PFSK-1 (cell line): ENCODE data around the gene IRF2BPL.

Experiments
- FOXP2 ChIP-seq: optimal IDR thresholded peaks from 2 replicates; pipeline ENCODE3; 2011; ENCODE audit warnings: borderline replicate concordance, control low read depth, inconsistent platforms; ENCODE audit not compliant: insufficient read depth; ENCODE audit errors: extremely low read length, extremely low read depth
- POLR2AphosphoS5 ChIP-seq: IDR thresholded peaks from 2 replicates; pipeline ENCODE4 v1.6.1; 2012; ENCODE audit warnings: low read depth, mild to moderate bottlenecking, control low read depth, low read length, moderate library complexity
- SIN3A ChIP-seq: IDR thresholded peaks from 2 replicates; pipeline ENCODE4 v1.6.1; 2012; ENCODE audit warnings: mild to moderate bottlenecking, low read length, moderate library complexity, borderline replicate concordance; ENCODE audit not compliant: insufficient read depth
- TAF1 ChIP-seq: IDR thresholded peaks from 2 replicates; pipeline ENCODE4 v1.6.1; 2012; ENCODE audit warnings: low read length, control low read depth, borderline replicate concordance; ENCODE audit not compliant: insufficient read depth
- TF ChIP-seq, protein P1 (sequence below), 2 experiments: IDR thresholded peaks; 2 replicates each; pipeline versions ENCODE4 v1.6.1 to v1.8.0; 2011 to 2012; ENCODE audit warnings: low read depth in 2 of 2, low read length in 2 of 2, control low read depth in 1 of 2, inconsistent platforms in 1 of 2, mild to moderate bottlenecking in 1 of 2, moderate library complexity in 1 of 2; ENCODE audit not compliant: insufficient read depth in 1 of 2

The IRF2BPL gene

DNA sequence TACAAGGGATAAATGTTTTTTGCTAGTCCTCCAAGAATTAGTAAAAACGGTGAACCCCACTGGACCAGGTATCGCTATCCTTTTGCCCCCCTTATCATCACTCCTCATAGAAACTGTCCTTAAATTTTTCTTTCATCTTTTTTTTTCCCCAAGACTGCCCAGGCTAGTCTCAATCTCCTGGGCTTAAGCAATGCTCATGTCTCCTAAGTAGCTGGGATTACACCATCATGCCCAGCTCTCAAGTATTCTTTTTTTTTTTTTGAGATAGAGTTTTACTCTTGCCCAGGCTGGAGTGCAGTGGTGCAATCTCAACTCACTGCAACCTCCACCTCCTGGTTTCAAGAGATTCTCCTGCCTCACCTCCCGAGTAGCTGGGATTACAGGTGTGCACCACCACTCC is 9.7 kb downstream of the IRF2BPL start:
- TF ChIP-seq FOXP2, result no peak
- TF ChIP-seq SIN3A, result no peak
- no peak for TF ChIP-seq TAF1
- no peak for TF ChIP-seq POLR2AphosphoS5
- TF ChIP-seq, protein P1, sequence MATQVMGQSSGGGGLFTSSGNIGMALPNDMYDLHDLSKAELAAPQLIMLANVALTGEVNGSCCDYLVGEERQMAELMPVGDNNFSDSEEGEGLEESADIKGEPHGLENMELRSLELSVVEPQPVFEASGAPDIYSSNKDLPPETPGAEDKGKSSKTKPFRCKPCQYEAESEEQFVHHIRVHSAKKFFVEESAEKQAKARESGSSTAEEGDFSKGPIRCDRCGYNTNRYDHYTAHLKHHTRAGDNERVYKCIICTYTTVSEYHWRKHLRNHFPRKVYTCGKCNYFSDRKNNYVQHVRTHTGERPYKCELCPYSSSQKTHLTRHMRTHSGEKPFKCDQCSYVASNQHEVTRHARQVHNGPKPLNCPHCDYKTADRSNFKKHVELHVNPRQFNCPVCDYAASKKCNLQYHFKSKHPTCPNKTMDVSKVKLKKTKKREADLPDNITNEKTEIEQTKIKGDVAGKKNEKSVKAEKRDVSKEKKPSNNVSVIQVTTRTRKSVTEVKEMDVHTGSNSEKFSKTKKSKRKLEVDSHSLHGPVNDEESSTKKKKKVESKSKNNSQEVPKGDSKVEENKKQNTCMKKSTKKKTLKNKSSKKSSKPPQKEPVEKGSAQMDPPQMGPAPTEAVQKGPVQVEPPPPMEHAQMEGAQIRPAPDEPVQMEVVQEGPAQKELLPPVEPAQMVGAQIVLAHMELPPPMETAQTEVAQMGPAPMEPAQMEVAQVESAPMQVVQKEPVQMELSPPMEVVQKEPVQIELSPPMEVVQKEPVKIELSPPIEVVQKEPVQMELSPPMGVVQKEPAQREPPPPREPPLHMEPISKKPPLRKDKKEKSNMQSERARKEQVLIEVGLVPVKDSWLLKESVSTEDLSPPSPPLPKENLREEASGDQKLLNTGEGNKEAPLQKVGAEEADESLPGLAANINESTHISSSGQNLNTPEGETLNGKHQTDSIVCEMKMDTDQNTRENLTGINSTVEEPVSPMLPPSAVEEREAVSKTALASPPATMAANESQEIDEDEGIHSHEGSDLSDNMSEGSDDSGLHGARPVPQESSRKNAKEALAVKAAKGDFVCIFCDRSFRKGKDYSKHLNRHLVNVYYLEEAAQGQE (IDR thresholded peaks at IDR 0.05; ENCODE audit: insufficient read depth in 1 of 2, low read depth in 2 of 2, low read length in 2 of 2), result no peak

DNA sequence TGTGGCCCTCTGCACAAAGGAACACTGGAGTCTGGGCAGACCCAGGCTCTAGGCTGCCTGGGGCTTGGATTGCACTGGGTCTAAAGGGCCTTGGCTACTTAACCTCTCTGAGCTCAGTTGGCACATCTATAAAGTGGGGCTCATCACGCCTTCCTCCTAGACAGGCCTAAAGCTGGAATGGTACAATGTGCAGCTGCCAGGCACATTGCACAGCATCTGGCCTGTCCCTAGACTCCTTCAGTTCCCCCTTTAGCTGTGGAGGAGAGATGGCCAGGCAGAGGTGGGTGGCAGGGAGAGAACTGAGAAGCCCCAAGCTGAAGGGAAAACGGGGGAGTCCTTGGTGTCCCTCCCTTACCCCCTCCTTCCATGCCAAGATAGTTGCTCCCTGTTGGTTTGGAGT is 10.8 kb downstream of the IRF2BPL start:
- TF ChIP-seq POLR2AphosphoS5, result no peak
- TF ChIP-seq TAF1, result no peak
- TF ChIP-seq, protein P1 (IDR thresholded peaks at IDR 0.05; ENCODE audit: insufficient read depth in 1 of 2, low read depth in 2 of 2, low read length in 2 of 2), result no peak
- no peak for TF ChIP-seq FOXP2
- TF ChIP-seq SIN3A, result no peak

DNA sequence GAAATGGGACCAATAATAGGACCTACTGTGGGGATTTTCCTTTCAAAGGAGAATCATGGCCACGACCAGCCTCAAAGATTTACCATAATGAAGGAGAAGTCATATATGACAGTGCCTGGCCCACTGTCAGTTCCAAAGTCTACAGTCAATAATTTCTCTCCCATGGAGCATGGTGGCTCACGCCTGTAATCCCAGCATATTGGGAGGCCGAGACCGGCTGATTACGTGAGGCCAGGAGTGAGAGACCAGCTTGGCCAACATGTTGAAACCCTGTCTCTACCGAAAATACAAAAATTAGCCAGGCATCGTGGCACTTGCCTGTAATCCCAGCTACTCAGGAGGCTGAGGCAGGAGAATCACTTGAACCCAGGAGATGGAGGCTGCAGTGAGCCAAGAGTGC is 13.8 kb downstream of the IRF2BPL start:
- TF ChIP-seq, protein P1 (IDR thresholded peaks at IDR 0.05; ENCODE audit: insufficient read depth in 1 of 2, low read depth in 2 of 2, low read length in 2 of 2), result no peak
- TF ChIP-seq POLR2AphosphoS5 (no peak), FOXP2 (no peak), TAF1 (no peak), SIN3A (no peak)

DNA sequence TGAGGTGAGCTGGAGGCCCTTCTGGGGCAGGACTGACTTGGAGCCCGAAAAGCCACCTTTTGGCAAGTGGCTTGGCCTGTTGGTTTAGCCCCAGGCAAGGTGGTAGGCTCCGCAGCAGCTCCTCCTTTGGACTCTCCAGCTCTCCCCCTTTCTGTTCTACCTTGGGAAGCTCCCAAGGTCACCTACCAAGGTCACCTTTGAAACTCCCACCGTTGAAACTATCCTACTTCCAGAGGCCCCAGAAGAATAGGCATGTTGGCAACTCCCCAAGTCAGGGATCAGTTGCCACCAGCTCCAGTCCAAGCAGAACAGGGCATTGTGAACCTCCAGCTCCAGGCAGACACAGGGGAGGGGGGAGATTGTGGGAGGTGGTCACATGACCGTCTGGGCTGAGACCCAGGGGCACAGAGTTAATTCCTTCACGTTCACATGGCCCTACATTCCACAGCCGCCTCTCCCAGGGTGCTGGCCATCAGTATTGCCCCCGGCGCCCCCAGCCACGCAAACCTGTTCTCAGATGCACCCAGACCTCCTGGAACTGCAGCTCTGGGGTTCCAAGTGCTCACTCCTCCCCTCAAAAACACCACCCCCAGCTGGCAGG is 14.4 kb downstream of the IRF2BPL start:
- TF ChIP-seq POLR2AphosphoS5 (no peak), FOXP2 (no peak), TAF1 (no peak), SIN3A (no peak)
- TF ChIP-seq, protein P1 (IDR thresholded peaks at IDR 0.05; ENCODE audit: insufficient read depth in 1 of 2, low read depth in 2 of 2, low read length in 2 of 2), result no peak
